Measurements from ENCODE around the gene OR4N5. TPM values are rescaled to one million over a fixed set of nuclear protein-coding genes. Genes with fewer than 3 reads are reported as not detected.

OR4N5 gene
- total RNA-seq, 1 experiment from 2014 or later = not detected

- in situ Hi-C loops (cut with HindIII; ENCODE audit: low pct_unique_long_range_greater_than_20kb, low sequenced_read_pairs) = no loop called here
- DNase-seq (ENCODE audit: low read depth, low spot score) = no peak
Measured at GRCh38 chr14:20180486-20180885, 41.9 kb downstream of the OR4N5 start.

DNA sequence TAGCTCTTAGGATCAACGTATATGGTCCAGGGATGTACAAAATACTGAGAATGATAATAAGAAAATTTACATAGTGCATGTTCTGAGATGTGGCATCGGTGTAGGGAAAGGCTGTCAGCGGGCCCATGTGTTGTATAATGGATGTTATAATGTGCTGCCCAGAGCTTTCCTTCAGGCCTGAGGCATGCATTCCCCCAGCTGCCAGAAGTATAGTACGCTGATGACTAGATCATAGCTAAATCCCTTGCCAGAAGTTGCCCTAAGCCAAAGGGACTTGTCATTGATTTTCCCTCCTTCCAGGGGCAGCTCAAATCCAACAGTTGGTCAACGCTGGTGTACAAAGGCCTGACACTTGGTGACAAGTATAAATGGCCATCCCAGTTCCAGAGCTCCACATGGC, 45.6 kb downstream of the OR4N5 start:
- no peak for DNase-seq (ENCODE audit: low read depth, low spot score)
- in situ Hi-C loops (cut with HindIII; ENCODE audit: low pct_unique_long_range_greater_than_20kb, low sequenced_read_pairs) = no loop called here

DNA sequence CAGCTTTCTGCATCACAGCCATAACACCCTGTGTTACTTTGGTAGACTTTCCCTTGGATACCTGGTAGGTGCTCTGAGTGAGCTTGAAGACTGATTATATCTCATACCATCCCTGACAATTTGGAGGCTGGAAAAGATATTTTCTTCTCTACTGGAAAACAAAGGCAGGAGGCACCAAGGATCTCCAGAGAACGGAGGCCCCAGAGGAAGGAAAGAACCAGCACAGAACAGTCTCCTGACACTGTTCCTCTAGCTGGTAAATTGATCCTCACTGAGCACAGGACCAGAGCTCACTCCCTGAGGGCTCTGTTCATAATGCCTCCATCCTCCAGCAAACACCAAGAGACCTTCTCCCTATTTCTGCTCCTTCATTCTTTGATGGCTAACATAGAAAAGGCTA, 52.0 kb downstream of the OR4N5 start, which contains the start of gene OR11G2:
TSS of gene OR11G2 (plus strand) at position 301 of the 400 bp plus-strand sequence. CDS start 6,542 bp downstream, outside the sequence.
- in situ Hi-C loops (cut with HindIII; ENCODE audit: low pct_unique_long_range_greater_than_20kb, low sequenced_read_pairs) = no loop called here
- DNase-seq (ENCODE audit: low read depth, low spot score) = no peak

DNA sequence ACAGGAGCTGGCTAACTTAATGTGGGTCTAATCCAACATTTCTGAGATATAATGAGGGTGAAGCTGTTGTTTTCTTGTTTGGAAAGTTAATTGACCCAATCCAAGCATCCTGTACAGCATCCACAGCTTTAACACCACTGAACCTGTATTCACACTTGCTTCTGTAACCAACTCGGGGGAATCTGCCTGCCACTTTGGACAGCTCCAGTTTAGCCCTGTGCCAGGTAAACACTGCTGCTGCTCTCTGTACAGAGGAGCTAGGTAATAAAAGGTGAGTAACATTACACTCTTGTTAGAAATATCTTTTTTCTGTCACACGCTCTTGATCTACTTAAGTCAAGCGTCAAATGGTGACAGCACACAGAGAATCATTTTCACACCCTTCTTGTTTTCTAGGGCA, 52.8 kb downstream of the OR4N5 start:
- no peak for DNase-seq (ENCODE audit: low read depth, low spot score)
- in situ Hi-C loops (cut with HindIII; ENCODE audit: low pct_unique_long_range_greater_than_20kb, low sequenced_read_pairs) = no loop called here

GRCh38 chr14:20194101-20194500, 55.5 kb downstream of the OR4N5 start:
- in situ Hi-C loops (cut with HindIII; ENCODE audit: low pct_unique_long_range_greater_than_20kb, low sequenced_read_pairs) = no loop called here
- no peak for DNase-seq (ENCODE audit: low read depth, low spot score)

Small RNA genes within 50 kb of the gene (small RNA-seq; reads per million reads assigned to genes)
- gene GTF2IP22 (0 reads per million in 2 experiments), gene RNA5SP380 (0 to 0.02 reads per million in 2 experiments)

Other genes with a start within 250 kb of the OR4N5 start
- not detected in 2 replicates for gene OR4K5, start 218.2 kb upstream of the OR4N5 start, total RNA-seq (2014; rRNA removed; shearing (Covaris generic))
- not detected in 2 replicates for gene OR4K1, start 207.9 kb upstream of the OR4N5 start, total RNA-seq (2014; rRNA removed; shearing (Covaris generic))
- not detected in 2 replicates for gene OR4K15, start 163.2 kb upstream of the OR4N5 start, total RNA-seq (2014; rRNA removed; shearing (Covaris generic))
- not detected in 2 replicates for gene OR4Q2, start 136.7 kb upstream of the OR4N5 start, total RNA-seq (2014; rRNA removed; shearing (Covaris generic))
- gene OR4K14, start 119.5 kb upstream of the OR4N5 start, total RNA-seq (2014; rRNA removed; shearing (Covaris generic)) = not detected in 2 replicates
- gene OR4K13, start 102.8 kb upstream of the OR4N5 start, total RNA-seq (2014; rRNA removed; shearing (Covaris generic)) = not detected in 2 replicates
- not detected in 2 replicates for gene OR4L1, start 78.8 kb upstream of the OR4N5 start, total RNA-seq (2014; rRNA removed; shearing (Covaris generic))
- gene OR4K17, start 28.1 kb upstream of the OR4N5 start, total RNA-seq (2014; rRNA removed; shearing (Covaris generic)) = not detected in 2 replicates
- not detected in 2 replicates for gene OR11G2, start 52.1 kb downstream of the OR4N5 start, total RNA-seq (2014; rRNA removed; shearing (Covaris generic))
- not detected in 2 replicates for gene OR11H6, start 84.9 kb downstream of the OR4N5 start, total RNA-seq (2014; rRNA removed; shearing (Covaris generic))
- not detected in 2 replicates for gene OR11H7, start 90.2 kb downstream of the OR4N5 start, total RNA-seq (2014; rRNA removed; shearing (Covaris generic))
- gene OR11H4, start 100.5 kb downstream of the OR4N5 start, total RNA-seq (2014; rRNA removed; shearing (Covaris generic)) = not detected in 2 replicates
- gene TTC5, start 167.1 kb downstream of the OR4N5 start, total RNA-seq (2014; rRNA removed; shearing (Covaris generic)) = 23.3 and 23.9 TPM in 2 replicates
- gene CCNB1IP1, start 194.5 kb downstream of the OR4N5 start, total RNA-seq (2014; rRNA removed; shearing (Covaris generic)) = 81.2 and 82.5 TPM in 2 replicates
- 9.2 and 13.2 TPM in 2 replicates for gene PARP2, start 204.8 kb downstream of the OR4N5 start, total RNA-seq (2014; rRNA removed; shearing (Covaris generic))